A673 (cell line): ENCODE measurements around the gene MSRB1. TPM values are rescaled to one million over a fixed set of nuclear protein-coding genes. Genes with fewer than 3 reads are reported as not detected.

Source experiments
- BruUV-seq: library from RNA; stranded (reverse); fragments of 400-500 nt; replicated peaks from 2 replicates; lab custom pipeline; 2021; lab: Mats Ljungman, UMichigan
- CTCF ChIA-PET: fragments of 300-600 bp; sonication (Branson Sonifier 250); formaldehyde crosslinking; loops from one replicate; lab custom pipeline; 2022; ENCODE audit warnings: antibody characterized with exemption; lab: Charles Lee
- POLR2A ChIA-PET: fragments of 300-600 bp; sonication (Branson Sonifier 250); formaldehyde crosslinking; loops from one replicate; lab custom pipeline; 2022; ENCODE audit warnings: antibody characterized with exemption; ENCODE audit not compliant: low non-redundant PET; lab: Charles Lee
- DNase-seq: peaks from one replicate; pipeline ENCODE4 v3.0.0-alpha.2; 2015; ENCODE audit warnings: low spot score
- H3K27ac ChIP-seq: fragments of 200-600 bp; sonication (generic); 2 replicates; pipeline ENCODE4 v1.5.1; 2016; ENCODE audit warnings: mixed run types, low read depth, mild to moderate bottlenecking, mixed read lengths, antibody characterized with exemption, low read length; ENCODE audit not compliant: poor library complexity, severe bottlenecking
- H3K27me3 ChIP-seq: fragments of 200-600 bp; sonication (generic); replicated peaks from 2 replicates; pipeline ENCODE4 v1.6.1; 2017; ENCODE audit warnings: mixed run types, low read depth, mild to moderate bottlenecking, mixed read lengths, antibody characterized with exemption, low read length; ENCODE audit not compliant: insufficient read depth, poor library complexity
- H3K36me3 ChIP-seq: fragments of 200-600 bp; sonication (generic); 2 replicates; pipeline ENCODE4 v1.6.1; 2016; ENCODE audit warnings: mixed run types, mild to moderate bottlenecking, mixed read lengths, antibody characterized with exemption, low read length; ENCODE audit not compliant: insufficient read depth, poor library complexity, severe bottlenecking
- H3K4me1 ChIP-seq: fragments of 200-600 bp; sonication (generic); 2 replicates; pipeline ENCODE4 v1.6.1; 2017; ENCODE audit warnings: mixed run types, mild to moderate bottlenecking, mixed read lengths, antibody characterized with exemption, low read length; ENCODE audit not compliant: insufficient read depth, poor library complexity, severe bottlenecking
- H3K4me3 ChIP-seq: fragments of 200-600 bp; sonication (generic); 2 replicates; pipeline ENCODE4 v1.5.1; 2016; ENCODE audit warnings: low read depth, mixed run types, mild to moderate bottlenecking, mixed read lengths, low read length; ENCODE audit not compliant: poor library complexity, severe bottlenecking
- H3K9me3 ChIP-seq: fragments of 200-600 bp; sonication (generic); 2 replicates; pipeline ENCODE4 v1.6.1; 2016; ENCODE audit warnings: mixed run types, low read depth, mild to moderate bottlenecking, mixed read lengths, antibody characterized with exemption, low read length; ENCODE audit not compliant: poor library complexity, severe bottlenecking
- EZH2 ChIP-seq: fragments of 200-600 bp; sonication (generic); IDR thresholded peaks from 2 replicates; pipeline ENCODE4 v1.6.1; 2017; ENCODE audit warnings: borderline replicate concordance, low read depth, mild to moderate bottlenecking, mixed read lengths, antibody characterized with exemption, low read length; ENCODE audit not compliant: poor library complexity, severe bottlenecking
- intact Hi-C: fragments of 100-400 bp; cut with micrococcal nuclease; formaldehyde crosslinking; loops from one replicate; pipeline ENCODE4 v1.10.0; 2022; ENCODE audit not compliant: unreplicated experiment
- total RNA-seq: library from RNA; stranded (reverse); gene quantifications from 2 replicates; pipeline ENCODE4 v1.2.3, GENCODE V29; 2021
- TF ChIP-seq, protein P1 (sequence below): fragments of 300-800, 200-600 bp; sonication (generic); conservative IDR thresholded peaks from 2 replicates; pipeline ENCODE4 v1.5.1; 2017; ENCODE audit warnings: low read depth, mild to moderate bottlenecking, antibody characterized with exemption, low read length, moderate library complexity, mixed read lengths

Gene MSRB1
- total RNA-seq, 1 experiment from 2014 or later = 17.7 TPM

DNA sequence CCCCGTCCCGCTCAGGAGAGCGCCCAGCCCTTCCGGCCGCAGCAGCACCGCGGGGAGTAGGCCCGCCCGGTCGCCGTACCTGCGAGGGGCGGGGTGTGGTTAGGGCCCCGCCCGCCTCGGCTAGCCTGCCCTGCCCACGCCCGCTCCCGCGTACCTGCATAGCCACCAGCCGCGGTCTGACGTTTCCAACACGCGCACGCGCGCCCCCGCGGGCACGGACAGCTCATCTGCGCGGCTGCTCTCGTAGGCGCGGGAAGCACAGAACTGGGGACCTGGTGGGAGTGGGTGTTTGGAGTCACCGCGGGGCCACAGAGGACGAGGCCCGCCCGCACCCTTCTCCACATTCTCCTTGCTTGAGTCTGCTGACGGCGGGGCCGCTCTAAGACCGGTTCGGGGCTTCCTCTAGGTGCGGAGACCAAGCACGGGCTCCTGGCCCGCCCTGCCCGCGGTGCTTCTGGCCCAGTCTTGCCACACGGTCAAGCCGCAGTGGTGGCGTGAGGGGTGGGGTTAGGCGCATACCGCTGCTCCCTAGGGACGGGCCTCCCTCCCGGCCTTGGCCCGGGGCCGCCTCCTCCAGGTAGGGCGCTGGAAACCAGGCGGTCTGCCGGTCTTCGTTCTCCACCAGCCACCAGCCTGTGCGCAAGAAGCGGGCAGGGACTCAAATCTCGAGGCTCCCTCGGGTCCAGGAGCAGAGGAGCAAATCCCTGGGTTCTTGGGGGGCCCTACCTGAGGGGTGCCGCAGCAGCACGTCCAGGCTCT lies 36.5 kb upstream of the MSRB1 start:
- CTCF ChIA-PET = no interaction called here
- Histone ChIP-seq H3K4me1 (peaks cover 15% of the 10 kb centered on the region), H3K4me3 (no peak overlapping the region), H3K27me3 (no peaks in the 10 kb centered on the region), H3K36me3 (peaks cover 28% of the 10 kb centered on the region), H3K27ac (no peak overlapping the region), H3K9me3 (no peaks in the 10 kb centered on the region)
- intact Hi-C loops = no loop called here
- POLR2A ChIA-PET = no interaction called here
- TF ChIP-seq, protein P1, sequence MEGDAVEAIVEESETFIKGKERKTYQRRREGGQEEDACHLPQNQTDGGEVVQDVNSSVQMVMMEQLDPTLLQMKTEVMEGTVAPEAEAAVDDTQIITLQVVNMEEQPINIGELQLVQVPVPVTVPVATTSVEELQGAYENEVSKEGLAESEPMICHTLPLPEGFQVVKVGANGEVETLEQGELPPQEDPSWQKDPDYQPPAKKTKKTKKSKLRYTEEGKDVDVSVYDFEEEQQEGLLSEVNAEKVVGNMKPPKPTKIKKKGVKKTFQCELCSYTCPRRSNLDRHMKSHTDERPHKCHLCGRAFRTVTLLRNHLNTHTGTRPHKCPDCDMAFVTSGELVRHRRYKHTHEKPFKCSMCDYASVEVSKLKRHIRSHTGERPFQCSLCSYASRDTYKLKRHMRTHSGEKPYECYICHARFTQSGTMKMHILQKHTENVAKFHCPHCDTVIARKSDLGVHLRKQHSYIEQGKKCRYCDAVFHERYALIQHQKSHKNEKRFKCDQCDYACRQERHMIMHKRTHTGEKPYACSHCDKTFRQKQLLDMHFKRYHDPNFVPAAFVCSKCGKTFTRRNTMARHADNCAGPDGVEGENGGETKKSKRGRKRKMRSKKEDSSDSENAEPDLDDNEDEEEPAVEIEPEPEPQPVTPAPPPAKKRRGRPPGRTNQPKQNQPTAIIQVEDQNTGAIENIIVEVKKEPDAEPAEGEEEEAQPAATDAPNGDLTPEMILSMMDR = no peak
- no peak for TF ChIP-seq EZH2
- BruUV-seq = no TSS peak
- no peak for DNase-seq

DNA sequence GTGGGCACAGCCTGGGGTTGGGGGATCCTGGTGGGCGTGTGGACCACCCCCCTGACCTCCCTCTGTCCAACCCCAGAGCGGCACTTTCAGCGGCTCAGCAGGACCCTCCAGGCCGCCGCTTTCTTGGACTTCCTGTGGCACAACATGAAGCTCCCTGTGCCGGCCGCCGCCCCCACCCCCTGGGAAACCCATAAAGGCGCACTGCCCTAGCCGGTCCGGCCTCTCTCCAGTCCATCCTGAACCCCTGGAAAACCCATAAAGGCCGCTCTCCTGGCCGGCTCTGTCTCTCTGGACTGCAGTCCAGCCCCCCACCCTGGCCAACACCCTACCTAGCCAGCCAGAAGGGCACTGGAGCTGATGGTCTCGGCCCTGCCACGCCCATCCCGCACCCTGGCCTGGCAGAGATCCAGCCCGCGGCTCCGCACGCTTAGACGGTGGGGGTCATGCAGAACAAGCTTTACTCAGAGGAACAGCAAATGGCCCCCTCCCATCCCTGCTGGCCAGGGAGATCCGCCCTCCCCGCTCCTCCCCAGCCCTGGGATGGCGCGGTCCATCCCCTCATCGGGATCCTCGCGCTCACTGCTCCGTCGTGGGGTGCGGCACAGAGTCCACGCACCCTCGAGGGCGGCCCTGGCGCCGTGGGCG lies 35.6 kb upstream of the MSRB1 start:
- H3K27me3 ChIP-seq = no peaks in the 10 kb centered on the region
- peaks cover 28% of the 10 kb centered on the region for H3K36me3 ChIP-seq
- no peaks in the 10 kb centered on the region for H3K9me3 ChIP-seq
- H3K4me3 ChIP-seq = no peak overlapping the region
- H3K4me1 ChIP-seq = peaks cover 15% of the 10 kb centered on the region
- ChIA-PET POLR2A (interaction anchor here (0.6 kb wide), 1 partner anchor 14 kb away, joined by 3 read pairs; the partner anchor contains the start of gene RPS2), CTCF (no interaction called here)
- TF ChIP-seq, protein P1 = no peak
- TF ChIP-seq EZH2 = no peak
- no TSS peak for BruUV-seq
- H3K27ac ChIP-seq = no peak overlapping the region
- no peak for DNase-seq
- intact Hi-C loops = no loop called here

DNA sequence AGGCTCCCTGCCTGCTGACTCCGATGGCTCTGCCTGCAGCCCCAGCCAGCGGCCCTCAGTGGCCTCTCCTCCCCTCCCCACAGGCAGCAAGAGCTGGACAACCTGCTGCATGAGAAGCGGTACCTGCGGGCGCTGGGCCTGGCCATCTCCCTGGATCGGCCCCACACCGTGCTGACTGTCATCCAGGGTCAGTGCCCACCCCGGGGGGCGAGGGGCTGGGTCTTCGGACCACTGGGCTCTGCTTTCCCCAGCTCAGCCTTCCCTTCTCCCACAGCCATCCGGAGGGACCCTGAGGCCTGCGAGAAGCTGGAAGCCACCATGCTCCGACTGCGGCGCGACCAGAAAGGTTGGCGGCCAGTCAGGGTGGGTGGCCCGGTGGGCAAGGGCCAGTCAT lies 34.9 kb upstream of the MSRB1 start:
- no peak for TF ChIP-seq EZH2
- TF ChIP-seq, protein P1 = no peak
- Histone ChIP-seq H3K4me1 (peaks cover 15% of the 10 kb centered on the region), H3K9me3 (no peaks in the 10 kb centered on the region), H3K27ac (no peak overlapping the region), H3K4me3 (no peak overlapping the region), H3K36me3 (peaks cover 28% of the 10 kb centered on the region), H3K27me3 (no peaks in the 10 kb centered on the region)
- no peak for DNase-seq
- ChIA-PET POLR2A (no interaction called here), CTCF (no interaction called here)
- TSS peak; percentile 13 for BruUV-seq
- intact Hi-C loops = no loop called here
